VCaP (cell line): ENCODE results near the gene GAPDH.
A peak's percentile ranks its signal among the peaks of the same experiment; 100 is the strongest.

Experiments used
- H3K27ac ChIP-seq: fragments of 450-650 bp; 2 replicates; pipeline ENCODE4 v1.5.1; 2017
- TF ChIP-seq, protein P1 (sequence below): fragments of 450-650 bp; conservative IDR thresholded peaks from 2 replicates; pipeline ENCODE4 v1.5.1; 2017; ENCODE audit warnings: mild to moderate bottlenecking, moderate library complexity

GAPDH gene

DNA sequence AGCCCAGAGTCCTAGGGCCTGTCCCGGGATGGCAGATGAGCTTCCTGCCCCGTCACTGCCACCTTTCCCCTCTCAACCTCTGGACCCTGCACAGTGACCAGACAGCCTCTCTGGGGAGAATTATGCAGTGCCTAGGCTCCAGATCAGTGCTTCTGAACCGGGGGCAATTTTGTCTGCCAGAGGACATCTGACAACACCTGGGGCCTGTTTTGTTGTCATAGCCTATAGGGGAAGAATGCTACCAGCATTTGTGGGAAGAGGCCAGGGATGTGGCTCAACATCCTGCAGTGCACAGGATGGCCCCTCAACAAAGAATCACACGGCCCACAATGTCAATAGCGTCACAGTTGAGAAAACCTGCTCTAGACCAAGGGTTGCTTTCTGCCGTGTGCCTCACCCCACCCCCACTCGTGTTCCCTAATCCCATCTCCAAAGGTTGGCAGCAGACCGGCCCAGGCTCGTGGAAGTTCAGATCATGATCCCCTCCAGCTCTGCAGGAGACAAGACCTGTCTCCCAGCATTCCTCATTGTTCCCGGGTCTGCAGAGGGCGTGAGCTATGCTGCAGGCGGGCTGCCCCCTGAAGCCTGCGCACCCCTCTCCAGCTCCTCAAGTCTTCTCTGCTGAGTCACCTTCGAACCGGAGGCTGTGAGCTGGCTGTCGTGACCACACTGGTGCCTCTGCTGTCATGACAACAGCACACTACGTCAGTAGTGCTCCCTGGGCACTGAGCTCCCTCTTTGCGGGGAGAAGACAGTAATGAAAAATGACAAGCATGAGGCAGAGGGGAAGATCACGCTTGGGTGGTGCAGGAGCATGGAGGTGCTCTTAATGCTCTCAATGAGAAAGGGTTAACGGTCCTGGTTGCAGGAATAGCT lies 2.0 kb upstream of the GAPDH start:
- TF ChIP-seq, protein P1, sequence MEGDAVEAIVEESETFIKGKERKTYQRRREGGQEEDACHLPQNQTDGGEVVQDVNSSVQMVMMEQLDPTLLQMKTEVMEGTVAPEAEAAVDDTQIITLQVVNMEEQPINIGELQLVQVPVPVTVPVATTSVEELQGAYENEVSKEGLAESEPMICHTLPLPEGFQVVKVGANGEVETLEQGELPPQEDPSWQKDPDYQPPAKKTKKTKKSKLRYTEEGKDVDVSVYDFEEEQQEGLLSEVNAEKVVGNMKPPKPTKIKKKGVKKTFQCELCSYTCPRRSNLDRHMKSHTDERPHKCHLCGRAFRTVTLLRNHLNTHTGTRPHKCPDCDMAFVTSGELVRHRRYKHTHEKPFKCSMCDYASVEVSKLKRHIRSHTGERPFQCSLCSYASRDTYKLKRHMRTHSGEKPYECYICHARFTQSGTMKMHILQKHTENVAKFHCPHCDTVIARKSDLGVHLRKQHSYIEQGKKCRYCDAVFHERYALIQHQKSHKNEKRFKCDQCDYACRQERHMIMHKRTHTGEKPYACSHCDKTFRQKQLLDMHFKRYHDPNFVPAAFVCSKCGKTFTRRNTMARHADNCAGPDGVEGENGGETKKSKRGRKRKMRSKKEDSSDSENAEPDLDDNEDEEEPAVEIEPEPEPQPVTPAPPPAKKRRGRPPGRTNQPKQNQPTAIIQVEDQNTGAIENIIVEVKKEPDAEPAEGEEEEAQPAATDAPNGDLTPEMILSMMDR: no peak
- H3K27ac ChIP-seq: peak overlapping the region; percentile 98

DNA sequence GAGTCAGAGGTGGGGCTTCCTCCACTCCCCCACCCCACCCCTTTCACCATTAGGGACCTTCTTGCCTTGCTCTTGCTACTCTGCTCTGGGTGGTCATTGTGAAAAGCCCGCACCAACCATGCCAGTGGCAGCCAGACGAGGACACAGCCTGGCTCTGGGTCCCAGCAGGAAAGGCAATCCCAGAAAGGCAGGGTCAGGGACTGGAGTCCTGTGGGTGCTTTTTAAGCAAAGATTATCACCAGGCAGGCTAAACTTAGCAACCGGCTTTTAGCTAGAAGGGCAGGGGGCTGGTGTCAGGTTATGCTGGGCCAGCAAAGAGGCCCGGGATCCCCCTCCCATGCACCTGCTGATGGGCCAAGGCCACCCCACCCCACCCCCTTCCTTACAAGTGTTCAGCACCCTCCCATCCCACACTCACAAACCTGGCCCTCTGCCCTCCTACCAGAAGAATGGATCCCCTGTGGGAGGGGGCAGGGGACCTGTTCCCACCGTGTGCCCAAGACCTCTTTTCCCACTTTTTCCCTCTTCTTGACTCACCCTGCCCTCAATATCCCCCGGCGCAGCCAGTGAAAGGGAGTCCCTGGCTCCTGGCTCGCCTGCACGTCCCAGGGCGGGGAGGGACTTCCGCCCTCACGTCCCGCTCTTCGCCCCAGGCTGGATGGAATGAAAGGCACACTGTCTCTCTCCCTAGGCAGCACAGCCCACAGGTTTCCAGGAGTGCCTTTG lies 1.2 kb upstream of the GAPDH start:
- peak overlapping the region; percentile 98 for H3K27ac ChIP-seq
- TF ChIP-seq, protein P1: no peak

DNA sequence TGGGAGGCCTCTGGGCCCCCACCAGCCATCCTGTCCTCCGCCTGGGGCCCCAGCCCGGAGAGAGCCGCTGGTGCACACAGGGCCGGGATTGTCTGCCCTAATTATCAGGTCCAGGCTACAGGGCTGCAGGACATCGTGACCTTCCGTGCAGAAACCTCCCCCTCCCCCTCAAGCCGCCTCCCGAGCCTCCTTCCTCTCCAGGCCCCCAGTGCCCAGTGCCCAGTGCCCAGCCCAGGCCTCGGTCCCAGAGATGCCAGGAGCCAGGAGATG lies 729 bp upstream of the GAPDH start:
- TF ChIP-seq, protein P1: no peak

DNA sequence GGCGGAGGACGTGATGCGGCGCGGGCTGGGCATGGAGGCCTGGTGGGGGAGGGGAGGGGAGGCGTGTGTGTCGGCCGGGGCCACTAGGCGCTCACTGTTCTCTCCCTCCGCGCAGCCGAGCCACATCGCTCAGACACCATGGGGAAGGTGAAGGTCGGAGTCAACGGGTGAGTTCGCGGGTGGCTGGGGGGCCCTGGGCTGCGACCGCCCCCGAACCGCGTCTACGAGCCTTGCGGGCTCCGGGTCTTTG lies 303 bp downstream of the GAPDH start:
- TF ChIP-seq, protein P1: no peak
- peak overlapping the region; percentile 98 for H3K27ac ChIP-seq

More for the DNA sequence above, 729 bp upstream of the GAPDH start:
- peak overlapping the region; percentile 98 for H3K27ac ChIP-seq

DNA sequence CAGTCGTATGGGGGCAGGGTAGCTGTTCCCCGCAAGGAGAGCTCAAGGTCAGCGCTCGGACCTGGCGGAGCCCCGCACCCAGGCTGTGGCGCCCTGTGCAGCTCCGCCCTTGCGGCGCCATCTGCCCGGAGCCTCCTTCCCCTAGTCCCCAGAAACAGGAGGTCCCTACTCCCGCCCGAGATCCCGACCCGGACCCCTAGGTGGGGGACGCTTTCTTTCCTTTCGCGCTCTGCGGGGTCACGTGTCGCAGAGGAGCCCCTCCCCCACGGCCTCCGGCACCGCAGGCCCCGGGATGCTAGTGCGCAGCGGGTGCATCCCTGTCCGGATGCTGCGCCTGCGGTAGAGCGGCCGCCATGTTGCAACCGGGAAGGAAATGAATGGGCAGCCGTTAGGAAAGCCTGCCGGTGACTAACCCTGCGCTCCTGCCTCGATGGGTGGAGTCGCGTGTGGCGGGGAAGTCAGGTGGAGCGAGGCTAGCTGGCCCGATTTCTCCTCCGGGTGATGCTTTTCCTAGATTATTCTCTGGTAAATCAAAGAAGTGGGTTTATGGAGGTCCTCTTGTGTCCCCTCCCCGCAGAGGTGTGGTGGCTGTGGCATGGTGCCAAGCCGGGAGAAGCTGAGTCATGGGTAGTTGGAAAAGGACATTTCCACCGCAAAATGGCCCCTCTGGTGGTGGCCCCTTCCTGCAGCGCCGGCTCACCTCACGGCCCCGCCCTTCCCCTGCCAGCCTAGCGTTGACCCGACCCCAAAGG lies 804 bp downstream of the GAPDH start:
- peak overlapping the region; percentile 98 for H3K27ac ChIP-seq
- TF ChIP-seq, protein P1: no peak

DNA sequence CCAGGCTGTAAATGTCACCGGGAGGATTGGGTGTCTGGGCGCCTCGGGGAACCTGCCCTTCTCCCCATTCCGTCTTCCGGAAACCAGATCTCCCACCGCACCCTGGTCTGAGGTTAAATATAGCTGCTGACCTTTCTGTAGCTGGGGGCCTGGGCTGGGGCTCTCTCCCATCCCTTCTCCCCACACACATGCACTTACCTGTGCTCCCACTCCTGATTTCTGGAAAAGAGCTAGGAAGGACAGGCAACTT lies 1.3 kb downstream of the GAPDH start:
- TF ChIP-seq, protein P1: no peak
- peak overlapping the region; percentile 98 for H3K27ac ChIP-seq

DNA sequence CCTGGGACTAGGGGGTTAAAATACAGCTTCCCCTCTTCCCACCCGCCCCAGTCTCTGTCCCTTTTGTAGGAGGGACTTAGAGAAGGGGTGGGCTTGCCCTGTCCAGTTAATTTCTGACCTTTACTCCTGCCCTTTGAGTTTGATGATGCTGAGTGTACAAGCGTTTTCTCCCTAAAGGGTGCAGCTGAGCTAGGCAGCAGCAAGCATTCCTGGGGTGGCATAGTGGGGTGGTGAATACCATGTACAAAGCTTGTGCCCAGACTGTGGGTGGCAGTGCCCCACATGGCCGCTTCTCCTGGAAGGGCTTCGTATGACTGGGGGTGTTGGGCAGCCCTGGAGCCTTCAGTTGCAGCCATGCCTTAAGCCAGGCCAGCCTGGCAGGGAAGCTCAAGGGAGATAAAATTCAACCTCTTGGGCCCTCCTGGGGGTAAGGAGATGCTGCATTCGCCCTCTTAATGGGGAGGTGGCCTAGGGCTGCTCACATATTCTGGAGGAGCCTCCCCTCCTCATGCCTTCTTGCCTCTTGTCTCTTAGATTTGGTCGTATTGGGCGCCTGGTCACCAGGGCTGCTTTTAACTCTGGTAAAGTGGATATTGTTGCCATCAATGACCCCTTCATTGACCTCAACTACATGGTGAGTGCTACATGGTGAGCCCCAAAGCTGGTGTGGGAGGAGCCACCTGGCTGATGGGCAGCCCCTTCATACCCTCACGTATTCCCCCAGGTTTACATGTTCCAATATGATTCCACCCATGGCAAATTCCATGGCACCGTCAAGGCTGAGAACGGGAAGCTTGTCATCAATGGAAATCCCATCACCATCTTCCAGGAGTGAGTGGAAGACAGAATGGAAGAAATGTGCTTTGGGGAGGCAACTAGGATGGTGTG lies 1.9 kb downstream of the GAPDH start:
- TF ChIP-seq, protein P1: no peak

More for the DNA sequence above, 1.9 kb downstream of the GAPDH start:
- H3K27ac ChIP-seq: peak overlapping the region; percentile 98
